OCI-LY7 (cell line): Measurements from ENCODE around the gene NBPF14.
"Not testable (repeated sequence)": the region's sequence is repeated elsewhere in the genome, so short reads cannot be mapped to it uniquely, and the experiment has no call there.

ENCODE experiments used
- CTCF ChIP-seq: fragments of 200-600 bp; sonication (generic); conservative IDR thresholded peaks from 2 replicates; pipeline ENCODE4 v1.5.1; 2014; ENCODE audit warnings: mild to moderate bottlenecking, antibody characterized with exemption, low read length, moderate library complexity, mixed read lengths
- EZH2phosphoT487 ChIP-seq: fragments of 200-600 bp; sonication (generic); IDR thresholded peaks from 2 replicates; pipeline ENCODE4 v1.6.1; 2018; ENCODE audit warnings: low read depth, borderline replicate concordance, mild to moderate bottlenecking, mixed run types, antibody characterized with exemption, low read length, moderate library complexity, mixed read lengths

DNA sequence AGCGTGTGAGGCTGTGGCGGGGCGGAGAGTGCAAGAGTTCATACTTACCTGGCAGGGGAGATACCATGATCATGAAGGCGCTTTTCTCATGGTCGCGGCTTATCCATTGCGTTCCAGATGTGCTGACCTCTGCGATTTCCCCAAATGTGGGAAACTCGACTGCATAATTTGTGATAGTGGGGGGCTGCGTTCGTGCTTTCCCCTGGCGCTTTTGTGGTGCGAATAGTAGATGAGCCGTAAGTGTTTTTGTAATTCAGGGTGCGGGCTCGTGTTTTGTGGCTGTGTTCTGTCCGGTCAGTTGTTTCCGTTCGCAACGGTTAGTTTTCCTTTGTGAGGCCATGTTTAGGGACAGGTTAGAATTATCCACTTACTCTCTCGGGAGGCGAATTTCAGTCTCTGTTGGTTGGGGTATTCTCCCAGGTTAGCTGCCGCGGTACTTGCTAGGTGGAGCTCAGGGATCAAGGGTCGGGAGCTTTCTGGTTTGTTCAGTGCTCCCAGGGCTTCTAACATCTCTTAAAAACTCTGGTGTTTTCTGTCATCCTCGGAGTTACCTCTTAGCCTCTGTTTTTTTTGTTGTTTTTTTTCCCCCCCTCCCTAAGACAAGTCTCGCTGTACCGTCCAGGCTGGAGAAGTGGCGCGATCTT lies 73.1 kb downstream of the NBPF14 start:
- not testable (repeated sequence) for TF ChIP-seq CTCF, EZH2phosphoT487
